ENCODE data around the gene FAM111A. TPM values are rescaled to one million over a fixed set of nuclear protein-coding genes. Genes with fewer than 3 reads are reported as not detected.
A peak's percentile ranks its signal among the peaks of the same experiment; 100 is the strongest.

The FAM111A gene
- polyA plus RNA-seq, 2 of the 4 experiments (the other 2 are of a cell fraction): 13.4 to 21.8 TPM

DNA sequence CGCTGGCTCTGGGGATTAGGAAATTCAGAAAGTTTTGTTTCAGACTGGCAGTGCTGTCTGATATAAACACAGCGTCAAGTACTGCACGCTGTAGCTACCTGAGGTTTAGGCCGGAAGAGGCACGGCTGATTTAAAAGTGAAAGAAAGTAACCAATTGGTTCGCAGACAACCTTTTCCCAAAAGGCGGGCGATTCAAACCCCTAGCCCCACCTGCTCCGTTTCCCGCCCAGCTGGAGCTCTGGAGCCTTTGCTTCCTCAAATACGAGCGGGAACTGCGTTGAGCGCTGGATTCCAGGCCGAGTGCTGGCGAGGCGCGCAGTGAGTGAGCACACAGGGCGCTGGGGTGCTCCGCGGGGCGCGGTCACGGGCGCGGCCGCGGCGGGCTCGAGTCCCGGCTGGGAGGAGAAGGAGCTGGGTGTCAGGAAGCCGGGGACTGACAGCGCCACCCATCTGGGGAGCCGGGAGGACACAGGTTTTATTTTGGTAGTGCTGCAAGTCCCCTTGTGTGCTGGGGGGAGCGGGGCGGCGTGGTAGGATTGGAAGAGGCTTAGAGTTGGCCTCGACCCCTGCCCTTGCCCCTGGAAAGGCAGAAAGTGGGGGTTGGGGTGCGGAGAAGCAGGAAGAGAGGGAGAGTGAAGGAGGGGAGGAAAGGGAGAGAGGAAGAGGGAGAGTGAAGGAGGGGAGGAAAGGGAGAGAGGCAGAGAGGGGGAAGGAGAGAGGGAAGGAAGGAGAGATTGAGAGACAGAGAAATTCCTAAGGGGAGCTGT, 2.1 kb downstream of the FAM111A start (continued):
- peak; percentile 57; the same call in 1 of the 2 replicates for TF ChIP-seq KDM5A (IDR thresholded peaks at IDR 0.05)
- TF ChIP-seq, protein P1, sequence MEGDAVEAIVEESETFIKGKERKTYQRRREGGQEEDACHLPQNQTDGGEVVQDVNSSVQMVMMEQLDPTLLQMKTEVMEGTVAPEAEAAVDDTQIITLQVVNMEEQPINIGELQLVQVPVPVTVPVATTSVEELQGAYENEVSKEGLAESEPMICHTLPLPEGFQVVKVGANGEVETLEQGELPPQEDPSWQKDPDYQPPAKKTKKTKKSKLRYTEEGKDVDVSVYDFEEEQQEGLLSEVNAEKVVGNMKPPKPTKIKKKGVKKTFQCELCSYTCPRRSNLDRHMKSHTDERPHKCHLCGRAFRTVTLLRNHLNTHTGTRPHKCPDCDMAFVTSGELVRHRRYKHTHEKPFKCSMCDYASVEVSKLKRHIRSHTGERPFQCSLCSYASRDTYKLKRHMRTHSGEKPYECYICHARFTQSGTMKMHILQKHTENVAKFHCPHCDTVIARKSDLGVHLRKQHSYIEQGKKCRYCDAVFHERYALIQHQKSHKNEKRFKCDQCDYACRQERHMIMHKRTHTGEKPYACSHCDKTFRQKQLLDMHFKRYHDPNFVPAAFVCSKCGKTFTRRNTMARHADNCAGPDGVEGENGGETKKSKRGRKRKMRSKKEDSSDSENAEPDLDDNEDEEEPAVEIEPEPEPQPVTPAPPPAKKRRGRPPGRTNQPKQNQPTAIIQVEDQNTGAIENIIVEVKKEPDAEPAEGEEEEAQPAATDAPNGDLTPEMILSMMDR (IDR thresholded peaks at IDR 0.05): no peak

DNA sequence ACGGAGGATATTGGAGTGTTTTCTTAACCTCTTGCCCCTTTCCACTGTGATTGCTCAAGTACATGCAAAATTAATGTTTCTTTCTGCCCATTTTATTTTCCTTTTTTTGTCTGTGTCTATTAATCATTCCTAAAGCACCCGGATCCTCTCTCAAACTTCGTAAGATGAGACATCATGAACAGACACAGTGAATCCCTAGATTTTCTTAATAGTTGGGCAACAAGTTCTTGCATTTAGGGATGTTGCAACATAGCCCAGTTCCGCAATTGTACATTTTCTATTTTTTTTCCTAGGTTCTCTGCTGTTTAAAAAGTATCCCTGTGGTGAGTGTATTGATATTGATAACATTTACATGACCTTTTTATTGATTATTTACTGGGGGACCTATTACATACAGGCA, 2.9 kb downstream of the FAM111A start:
- ChIA-PET POLR2A (no interaction called here), CTCF (interaction anchor here (0.6 to 6.6 kb wide), 5 partner anchors 10 to 569 kb away, joined by 4 to 44 read pairs (median 4); no protein-coding TSS in a partner anchor)
- Histone ChIP-seq H3K4me3 (peak overlapping the region; percentile 73), H3K4me2 (peak overlapping the region; percentile 81), H3K9me3 (no peaks in the 10 kb centered on the region), H3K4me1 (peaks cover 25% of the 10 kb centered on the region), H3K27ac (peak overlapping the region; percentile 65 to 82; a peak in 4 of 6 replicates)
- FAIRE-seq: no peak
- 47% methylated on average over 4 of the region's 4 CpGs for WGBS (ENCODE audit: missing lambda C conversion rate)
- ATAC-seq: no peak
- no peak for DNase-seq (ENCODE audit: low read depth in 1 of 2, low spot score in 1 of 2)
- TF ChIP-seq FOSL2 (IDR thresholded peaks at IDR 0.05) (no peak), FOSL2 (CRISPR knock-in tag; IDR thresholded peaks at IDR 0.05) (no peak), CEBPB (IDR thresholded peaks at IDR 0.05) (peak; percentile 30 to 55; a peak in 2 of 4 replicates), EHMT2 (IDR thresholded peaks at IDR 0.05; ENCODE audit: low read depth) (no peak), ZC3H11A (IDR thresholded peaks at IDR 0.05) (no peak), CHD4 (IDR thresholded peaks at IDR 0.05; ENCODE audit: borderline replicate concordance) (no peak), KDM5A (IDR thresholded peaks at IDR 0.05) (no peak)

DNA sequence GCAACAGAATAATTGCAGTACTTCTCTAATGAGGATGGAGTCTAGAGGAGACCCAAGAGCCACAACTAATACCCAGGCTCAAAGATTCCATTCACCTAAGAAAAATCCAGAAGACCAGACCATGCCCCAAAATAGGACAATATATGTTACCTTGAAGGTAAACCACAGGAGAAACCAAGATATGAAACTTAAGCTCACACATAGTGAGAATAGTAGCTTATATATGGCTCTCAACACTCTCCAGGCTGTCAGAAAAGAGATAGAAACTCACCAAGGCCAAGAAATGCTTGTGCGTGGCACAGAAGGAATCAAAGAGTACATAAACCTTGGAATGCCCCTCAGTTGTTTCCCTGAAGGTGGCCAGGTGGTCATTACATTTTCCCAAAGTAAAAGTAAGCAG, 9.1 kb downstream of the FAM111A start:
- no peak for DNase-seq (ENCODE audit: low read depth in 1 of 2, low spot score in 1 of 2)
- no peaks in the 10 kb centered on the region for H3K9me3 ChIP-seq
- TF ChIP-seq POLR2AphosphoS2 (conservative IDR thresholded peaks at IDR 0.05; ENCODE audit: low read length) (no peak), RCOR1 (IDR thresholded peaks at IDR 0.05; ENCODE audit: low read depth, low read length) (no peak), CEBPB (IDR thresholded peaks at IDR 0.05) (no peak), ZSCAN20 (CRISPR knock-in tag; IDR thresholded peaks at IDR 0.05) (no peak)
- TF ChIP-seq, protein P2, sequence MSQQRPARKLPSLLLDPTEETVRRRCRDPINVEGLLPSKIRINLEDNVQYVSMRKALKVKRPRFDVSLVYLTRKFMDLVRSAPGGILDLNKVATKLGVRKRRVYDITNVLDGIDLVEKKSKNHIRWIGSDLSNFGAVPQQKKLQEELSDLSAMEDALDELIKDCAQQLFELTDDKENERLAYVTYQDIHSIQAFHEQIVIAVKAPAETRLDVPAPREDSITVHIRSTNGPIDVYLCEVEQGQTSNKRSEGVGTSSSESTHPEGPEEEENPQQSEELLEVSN (IDR thresholded peaks at IDR 0.05; ENCODE audit: borderline replicate concordance, low read depth): no peak
- TF ChIP-seq, protein P3, sequence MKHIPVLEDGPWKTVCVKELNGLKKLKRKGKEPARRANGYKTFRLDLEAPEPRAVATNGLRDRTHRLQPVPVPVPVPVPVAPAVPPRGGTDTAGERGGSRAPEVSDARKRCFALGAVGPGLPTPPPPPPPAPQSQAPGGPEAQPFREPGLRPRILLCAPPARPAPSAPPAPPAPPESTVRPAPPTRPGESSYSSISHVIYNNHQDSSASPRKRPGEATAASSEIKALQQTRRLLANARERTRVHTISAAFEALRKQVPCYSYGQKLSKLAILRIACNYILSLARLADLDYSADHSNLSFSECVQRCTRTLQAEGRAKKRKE (CRISPR knock-in tag; IDR thresholded peaks at IDR 0.05; ENCODE audit: low read depth): no peak
- CTCF ChIA-PET: interaction anchor here (2.2 kb wide), 1 partner anchor 20 kb away, joined by 10 read pairs; the partner anchor contains the start of gene DTX4
- H3K4me3 ChIP-seq: no peak overlapping the region
- no peaks in the 10 kb centered on the region for H3K4me1 ChIP-seq
- no peak for FAIRE-seq
- WGBS (ENCODE audit: missing lambda C conversion rate): 90% methylated on average over 1 of the region's 1 CpG
- POLR2A ChIA-PET: interaction anchor here (1.0 kb wide), 1 partner anchor 9 kb away, joined by 3 read pairs; the partner anchor contains the start of gene FAM111A
- H3K27ac ChIP-seq: no peak overlapping the region
- no peak overlapping the region for H3K4me2 ChIP-seq
- ATAC-seq: no peak

DNA sequence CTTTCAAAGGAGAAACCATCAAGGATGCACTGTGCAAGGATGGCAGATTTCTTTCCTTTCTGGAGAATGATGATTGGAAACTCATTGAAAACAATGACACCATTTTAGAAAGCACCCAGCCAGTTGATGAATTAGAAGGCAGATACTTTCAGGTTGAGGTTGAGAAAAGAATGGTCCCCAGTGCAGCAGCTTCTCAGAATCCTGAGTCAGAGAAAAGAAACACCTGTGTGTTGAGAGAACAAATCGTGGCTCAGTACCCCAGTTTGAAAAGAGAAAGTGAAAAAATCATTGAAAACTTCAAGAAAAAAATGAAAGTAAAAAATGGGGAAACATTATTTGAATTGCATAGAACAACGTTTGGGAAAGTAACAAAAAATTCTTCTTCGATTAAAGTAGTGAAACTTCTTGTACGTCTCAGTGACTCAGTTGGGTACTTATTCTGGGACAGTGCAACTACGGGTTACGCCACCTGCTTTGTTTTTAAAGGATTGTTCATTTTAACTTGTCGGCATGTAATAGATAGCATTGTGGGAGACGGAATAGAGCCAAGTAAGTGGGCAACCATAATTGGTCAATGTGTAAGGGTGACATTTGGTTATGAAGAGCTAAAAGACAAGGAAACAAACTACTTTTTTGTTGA, 9.8 kb downstream of the FAM111A start:
- WGBS (ENCODE audit: missing lambda C conversion rate): 89% methylated on average over 8 of the region's 8 CpGs
- peak; percentile 46 for FAIRE-seq
- Histone ChIP-seq H3K4me1 (no peaks in the 10 kb centered on the region), H3K9me3 (no peaks in the 10 kb centered on the region), H3K4me2 (no peak overlapping the region), H3K4me3 (no peak overlapping the region), H3K27ac (no peak overlapping the region)
- CTCF ChIA-PET: interaction anchor here (0.5 to 2.2 kb wide), 3 partner anchors 13 to 19 kb away, joined by 3 to 10 read pairs (median 3); partner anchors contain the start of gene DTX4
- DNase-seq (ENCODE audit: low read depth in 1 of 2, low spot score in 1 of 2): no peak
- POLR2A ChIA-PET: no interaction called here
- ATAC-seq: no peak
- TF ChIP-seq FOXS1 (CRISPR knock-in tag; IDR thresholded peaks at IDR 0.05): no peak
- TF ChIP-seq ZC3H11A (IDR thresholded peaks at IDR 0.05): no peak
- TF ChIP-seq FOSL2 (IDR thresholded peaks at IDR 0.05): no peak
- TF ChIP-seq FOSL2 (CRISPR knock-in tag; IDR thresholded peaks at IDR 0.05): no peak
- TF ChIP-seq, protein P4, sequence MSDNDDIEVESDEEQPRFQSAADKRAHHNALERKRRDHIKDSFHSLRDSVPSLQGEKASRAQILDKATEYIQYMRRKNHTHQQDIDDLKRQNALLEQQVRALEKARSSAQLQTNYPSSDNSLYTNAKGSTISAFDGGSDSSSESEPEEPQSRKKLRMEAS (IDR thresholded peaks at IDR 0.05): no peak
- no peak for TF ChIP-seq SMC3 (IDR thresholded peaks at IDR 0.05)
- no peak for TF ChIP-seq HOXB13 (CRISPR knock-in tag; IDR thresholded peaks at IDR 0.05; ENCODE audit: low read depth)
- TF ChIP-seq CHD4 (IDR thresholded peaks at IDR 0.05; ENCODE audit: borderline replicate concordance): no peak
- TF ChIP-seq TP53 (CRISPR knock-in tag; IDR thresholded peaks at IDR 0.05): no peak
- TF ChIP-seq CBX2 (IDR thresholded peaks at IDR 0.05; ENCODE audit: borderline replicate concordance, low read depth): no peak
- no peak for TF ChIP-seq MAZ (IDR thresholded peaks at IDR 0.05; ENCODE audit: borderline replicate concordance, low read depth, low read length)
- TF ChIP-seq PHF8 (IDR thresholded peaks at IDR 0.05; ENCODE audit: borderline replicate concordance, low read depth): no peak
- TF ChIP-seq HDAC2 (IDR thresholded peaks at IDR 0.05): no peak
- TF ChIP-seq EP300 (IDR thresholded peaks at IDR 0.05): no peak
- TF ChIP-seq, protein P2 (IDR thresholded peaks at IDR 0.05; ENCODE audit: borderline replicate concordance, low read depth): no peak
